WERI-Rb-1 (cell line): ENCODE results near the gene TBXAS1.

ENCODE experiments used
- DNase-seq: peaks from one replicate; pipeline ENCODE4 v3.0.0-alpha.2; 2020
- H3K27ac ChIP-seq: fragments of 250-450 bp; sonication (Bioruptor Pico); 2 replicates; pipeline ENCODE4 v1.5.1; 2020; ENCODE audit warnings: mild to moderate bottlenecking, moderate library complexity
- H3K27me3 ChIP-seq: fragments of 250-450 bp; sonication (Bioruptor Pico); 2 replicates; pipeline ENCODE4 v1.5.1; 2021; ENCODE audit warnings: mild to moderate bottlenecking, low read depth, moderate library complexity; ENCODE audit not compliant: insufficient read depth, severe bottlenecking
- H3K36me3 ChIP-seq: fragments of 250-450 bp; sonication (Bioruptor Pico); 2 replicates; pipeline ENCODE4 v1.5.1; 2020; ENCODE audit warnings: mild to moderate bottlenecking, moderate library complexity
- H3K4me3 ChIP-seq: 2 replicates; pipeline ENCODE4 v1.5.1; 2011; ENCODE audit warnings: low read depth, mild to moderate bottlenecking, control low read depth, low read length
- H3K9me3 ChIP-seq: fragments of 250-450 bp; sonication (Bioruptor Pico); 2 replicates; pipeline ENCODE4 v1.5.1; 2021; ENCODE audit warnings: mild to moderate bottlenecking, moderate library complexity; ENCODE audit not compliant: severe bottlenecking
- TF ChIP-seq, protein P1 (sequence below): IDR thresholded peaks from 2 replicates; pipeline ENCODE4 v1.5.1; 2011; ENCODE audit warnings: low read depth, mild to moderate bottlenecking, control low read depth, inconsistent platforms, low read length

TBXAS1 gene

DNA sequence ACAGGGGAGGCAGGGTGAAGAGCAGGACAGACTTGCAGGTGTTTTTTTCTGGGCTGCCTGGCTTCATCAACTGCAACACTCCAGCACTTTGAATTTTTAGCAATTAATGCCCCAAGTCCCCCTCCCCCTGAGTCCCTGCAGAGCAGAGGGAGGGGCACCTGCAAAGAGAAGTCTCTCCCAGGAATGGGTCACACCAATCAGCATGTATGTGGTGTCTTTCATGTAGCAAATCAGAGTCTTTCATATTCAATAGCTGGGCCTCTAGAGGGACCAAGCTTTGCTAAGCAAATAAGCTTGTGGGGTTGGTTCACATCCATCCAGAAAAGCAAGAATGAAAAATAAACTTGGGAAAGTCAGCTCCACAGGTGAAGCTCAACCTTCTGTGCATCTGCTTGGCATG, 143.0 kb downstream of the TBXAS1 start:
- TF ChIP-seq, protein P1, sequence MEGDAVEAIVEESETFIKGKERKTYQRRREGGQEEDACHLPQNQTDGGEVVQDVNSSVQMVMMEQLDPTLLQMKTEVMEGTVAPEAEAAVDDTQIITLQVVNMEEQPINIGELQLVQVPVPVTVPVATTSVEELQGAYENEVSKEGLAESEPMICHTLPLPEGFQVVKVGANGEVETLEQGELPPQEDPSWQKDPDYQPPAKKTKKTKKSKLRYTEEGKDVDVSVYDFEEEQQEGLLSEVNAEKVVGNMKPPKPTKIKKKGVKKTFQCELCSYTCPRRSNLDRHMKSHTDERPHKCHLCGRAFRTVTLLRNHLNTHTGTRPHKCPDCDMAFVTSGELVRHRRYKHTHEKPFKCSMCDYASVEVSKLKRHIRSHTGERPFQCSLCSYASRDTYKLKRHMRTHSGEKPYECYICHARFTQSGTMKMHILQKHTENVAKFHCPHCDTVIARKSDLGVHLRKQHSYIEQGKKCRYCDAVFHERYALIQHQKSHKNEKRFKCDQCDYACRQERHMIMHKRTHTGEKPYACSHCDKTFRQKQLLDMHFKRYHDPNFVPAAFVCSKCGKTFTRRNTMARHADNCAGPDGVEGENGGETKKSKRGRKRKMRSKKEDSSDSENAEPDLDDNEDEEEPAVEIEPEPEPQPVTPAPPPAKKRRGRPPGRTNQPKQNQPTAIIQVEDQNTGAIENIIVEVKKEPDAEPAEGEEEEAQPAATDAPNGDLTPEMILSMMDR, result no peak
- no peak overlapping the region for H3K4me3 ChIP-seq
- no peak for DNase-seq

DNA sequence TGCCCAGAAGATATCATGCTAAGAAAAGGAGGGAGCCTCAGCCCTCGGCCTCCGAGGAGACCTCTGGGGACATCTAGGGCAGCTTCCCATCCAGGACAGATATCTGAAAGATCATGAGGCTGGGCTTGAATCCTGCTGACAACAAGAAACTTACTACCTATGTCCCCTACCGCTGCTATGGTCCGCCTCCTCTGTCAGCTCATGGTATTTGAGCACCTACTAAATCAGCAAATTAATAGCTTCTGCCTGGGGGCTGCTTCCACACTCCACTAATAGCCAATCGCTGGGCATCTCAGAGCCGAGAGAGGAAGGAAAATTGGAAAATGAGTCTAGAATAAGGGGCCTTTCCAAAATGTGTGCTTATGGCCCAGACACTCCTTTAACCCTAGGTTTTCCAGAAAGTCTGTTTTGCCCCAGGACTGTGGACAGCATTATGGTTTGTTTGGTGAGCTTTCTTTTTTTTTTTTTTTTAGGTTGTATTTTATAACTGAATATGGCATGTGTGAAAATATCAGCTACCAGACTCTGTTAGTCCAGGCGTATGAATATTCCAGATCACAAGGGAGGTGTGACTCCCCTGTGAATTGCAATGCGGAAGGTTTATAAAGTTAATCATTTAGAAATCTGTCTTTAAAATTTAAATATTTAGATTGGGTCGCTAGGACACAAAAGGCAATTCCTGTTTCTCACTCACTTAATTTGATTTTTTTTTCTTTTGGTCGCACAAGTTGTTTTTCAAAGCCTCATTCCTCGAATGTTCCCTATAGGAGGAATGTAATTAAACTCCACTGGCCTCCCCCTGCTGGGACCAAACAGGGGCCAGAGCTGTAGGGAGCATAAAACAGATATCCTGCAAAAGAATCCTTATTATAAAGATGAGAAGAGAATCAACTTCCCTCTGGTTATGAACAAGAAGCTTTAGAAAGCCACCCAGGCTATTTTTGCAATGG, 144.3 kb downstream of the TBXAS1 start:
- Histone ChIP-seq H3K36me3 (no peaks in the 10 kb centered on the region), H3K4me3 (no peak overlapping the region), H3K27me3 (no peaks in the 10 kb centered on the region), H3K9me3 (no peaks in the 10 kb centered on the region), H3K27ac (no peak overlapping the region)
- no peak for DNase-seq
- TF ChIP-seq, protein P1, result no peak

More for the DNA sequence above, 143.0 kb downstream of the TBXAS1 start:
- no peak overlapping the region for H3K27ac ChIP-seq
- no peaks in the 10 kb centered on the region for H3K36me3 ChIP-seq
- H3K27me3 ChIP-seq, result no peaks in the 10 kb centered on the region
- no peaks in the 10 kb centered on the region for H3K9me3 ChIP-seq

DNA sequence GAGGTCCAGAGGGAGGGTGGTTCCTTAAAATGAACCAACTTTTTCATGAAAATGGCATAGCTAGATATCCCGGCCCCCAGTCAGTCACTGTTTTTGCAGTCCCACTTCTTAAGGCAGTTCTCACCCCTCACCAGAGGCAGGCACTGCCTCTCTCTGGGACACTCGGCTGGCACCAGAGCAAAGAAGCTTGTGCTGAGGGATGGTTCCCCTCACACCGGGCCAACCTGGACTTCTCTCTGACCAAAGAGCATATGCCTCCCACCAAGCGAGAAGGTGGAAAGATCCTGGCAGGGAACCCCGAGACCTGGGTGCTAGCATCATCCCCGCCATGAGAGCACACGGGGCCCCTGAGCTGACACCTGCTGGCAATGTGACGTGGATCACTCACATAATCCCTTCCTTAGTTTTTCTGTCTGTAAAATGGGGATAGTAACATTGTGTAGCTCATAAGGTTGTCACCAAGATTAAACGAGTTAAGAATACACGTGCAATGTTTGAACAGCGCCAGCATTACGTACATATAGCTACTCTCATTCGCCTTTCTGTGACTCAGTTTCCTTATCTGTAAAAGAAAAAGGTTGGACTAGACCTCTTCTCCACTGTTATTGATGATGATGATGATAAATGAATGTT, 145.2 kb downstream of the TBXAS1 start:
- DNase-seq, result no peak
- Histone ChIP-seq H3K36me3 (no peaks in the 10 kb centered on the region), H3K27me3 (no peaks in the 10 kb centered on the region), H3K4me3 (no peak overlapping the region), H3K27ac (no peak overlapping the region), H3K9me3 (no peaks in the 10 kb centered on the region)
- TF ChIP-seq, protein P1, result no peak

DNA sequence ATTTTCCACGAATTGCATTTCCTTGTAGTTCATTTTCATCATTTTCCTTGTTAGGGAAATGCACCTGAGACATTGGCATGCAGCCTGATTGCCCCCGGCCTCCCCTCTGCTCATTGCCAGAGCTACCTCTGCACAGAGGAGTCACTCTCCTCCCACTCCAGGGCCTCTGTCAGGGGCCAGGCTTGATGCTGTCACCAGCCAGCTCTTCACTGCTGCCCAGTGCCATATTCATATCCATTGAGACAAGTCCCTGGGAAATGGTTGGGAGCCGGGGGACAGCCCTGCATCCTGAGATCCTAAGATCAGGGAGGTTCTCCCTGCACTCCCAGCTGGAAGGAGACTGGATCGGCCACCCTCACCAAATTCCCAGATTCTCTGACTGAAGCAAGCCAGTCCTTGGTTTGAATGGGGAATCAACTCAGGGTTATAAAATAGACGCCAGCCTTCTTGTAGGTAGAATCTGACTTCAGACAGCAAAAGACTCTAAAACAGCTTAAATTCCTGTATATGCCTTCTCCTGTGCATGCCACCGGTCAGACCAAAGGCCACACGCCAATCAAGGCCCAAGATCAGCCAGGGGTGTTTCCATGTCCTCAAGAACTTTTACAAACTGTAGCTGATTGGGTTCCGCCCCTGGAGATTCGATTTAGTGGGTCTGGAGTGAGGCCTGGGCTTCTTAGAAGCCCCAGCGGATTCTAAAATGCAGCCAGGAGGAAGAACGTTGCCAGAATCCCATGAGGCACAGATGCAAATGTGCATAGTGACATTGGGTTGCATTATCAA, 147.2 kb downstream of the TBXAS1 start:
- TF ChIP-seq, protein P1, result no peak
- no peaks in the 10 kb centered on the region for H3K9me3 ChIP-seq
- no peak overlapping the region for H3K27ac ChIP-seq
- DNase-seq, result no peak
- no peaks in the 10 kb centered on the region for H3K27me3 ChIP-seq
- H3K4me3 ChIP-seq, result no peak overlapping the region
- H3K36me3 ChIP-seq, result no peaks in the 10 kb centered on the region

DNA sequence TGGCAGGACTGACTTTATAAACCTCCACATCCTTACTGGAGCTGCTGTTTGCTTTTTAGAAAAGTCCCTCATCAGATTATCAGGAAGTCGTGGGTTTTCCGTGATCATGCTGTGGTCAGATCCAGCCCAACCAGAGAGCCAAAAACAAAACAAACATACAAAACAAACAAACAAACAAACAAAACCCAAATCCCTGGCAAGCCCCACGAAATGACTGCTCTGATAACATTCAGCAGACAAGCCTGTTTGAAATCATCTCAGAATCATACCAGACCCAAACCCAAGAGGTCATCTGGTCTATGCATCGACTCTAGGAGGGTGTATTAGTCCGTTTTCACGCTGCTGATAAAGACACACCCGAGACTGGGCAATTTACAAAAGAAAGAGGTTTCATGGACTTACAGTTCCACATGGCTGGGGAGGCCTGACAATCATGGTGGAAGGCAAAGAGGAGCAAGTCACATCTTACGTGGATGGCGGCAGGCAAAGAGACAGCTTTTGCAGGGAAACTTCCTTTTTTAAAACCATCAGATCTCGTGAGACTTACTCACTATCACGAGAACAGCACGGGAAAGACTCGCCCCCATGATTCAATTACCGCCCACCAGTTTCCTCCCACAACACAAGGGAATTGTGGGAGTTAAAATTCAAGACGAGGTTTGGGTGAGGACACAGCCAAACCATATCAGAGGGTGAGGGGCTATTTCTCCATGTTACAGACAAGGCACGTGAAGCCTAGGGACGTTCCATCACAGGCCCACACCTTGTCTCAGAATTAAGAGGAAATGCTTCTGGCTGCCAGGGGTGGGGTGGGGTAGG, 148.0 kb downstream of the TBXAS1 start:
- no peak for DNase-seq
- TF ChIP-seq, protein P1, result no peak
- Histone ChIP-seq H3K27me3 (no peaks in the 10 kb centered on the region), H3K9me3 (no peaks in the 10 kb centered on the region), H3K36me3 (no peaks in the 10 kb centered on the region), H3K4me3 (no peak overlapping the region), H3K27ac (no peak overlapping the region)
